Kidney epithelial cell (primary cell): ENCODE results near the gene TGM3. TPM values are rescaled to one million over a fixed set of nuclear protein-coding genes. Genes with fewer than 3 reads are reported as not detected.

Source experiments
- DNase-seq: peaks from one replicate; pipeline ENCODE4 v3.0.0-alpha.2; 2010; ENCODE audit warnings: low read depth
- H3K27me3 ChIP-seq: 2 replicates; pipeline ENCODE4 v1.6.0; 2011; ENCODE audit warnings: low read length; ENCODE audit not compliant: control insufficient read depth, insufficient read depth
- H3K36me3 ChIP-seq: 2 replicates; pipeline ENCODE4 v1.5.1; 2011; ENCODE audit warnings: low read length; ENCODE audit not compliant: control insufficient read depth, insufficient read depth
- H3K4me3 ChIP-seq: 2 replicates; pipeline ENCODE4 v1.5.1; 2011; ENCODE audit warnings: low read depth, mild to moderate bottlenecking, control low read depth, low read length
- CTCF ChIP-seq: IDR thresholded peaks from 2 replicates; pipeline ENCODE4 v1.5.1; 2011; ENCODE audit warnings: mild to moderate bottlenecking, moderate library complexity, low read length, control low read depth, inconsistent platforms; ENCODE audit not compliant: insufficient read depth, poor library complexity, severe bottlenecking
- total RNA-seq: library from RNA; depleted of rRNA; stranded (reverse); fragments of >200 nt; gene quantifications from 2 replicates; pipeline ENCODE4 v1.2.3, GENCODE V29; 2015

Gene TGM3
- total RNA-seq, 1 donor from 2014 or later, result not detected

- Histone ChIP-seq H3K36me3 (no peaks in the 10 kb centered on the region), H3K27me3 (no peaks in the 10 kb centered on the region), H3K4me3 (no peak overlapping the region)
- TF ChIP-seq CTCF, result no peak
- DNase-seq, result no peak
These were observed 17.5 kb downstream of the TGM3 start for GRCh38 chr20:2313316-2313715.

GRCh38 chr20:2314759-2315439 lies 19.1 kb downstream of the TGM3 start:
- Histone ChIP-seq H3K27me3 (no peaks in the 10 kb centered on the region), H3K36me3 (no peaks in the 10 kb centered on the region), H3K4me3 (no peak overlapping the region)
- no peak for DNase-seq
- no peak for TF ChIP-seq CTCF

- Histone ChIP-seq H3K4me3 (no peak overlapping the region), H3K27me3 (no peaks in the 10 kb centered on the region), H3K36me3 (no peaks in the 10 kb centered on the region)
- DNase-seq, result no peak
- no peak for TF ChIP-seq CTCF
These were observed 19.6 kb downstream of the TGM3 start for GRCh38 chr20:2315440-2315778.

GRCh38 chr20:2316847-2317495 lies 21.2 kb downstream of the TGM3 start:
- H3K4me3 ChIP-seq, result no peak overlapping the region
- no peaks in the 10 kb centered on the region for H3K27me3 ChIP-seq
- no peaks in the 10 kb centered on the region for H3K36me3 ChIP-seq

GRCh38 chr20:2320813-2321658 lies 25.2 kb downstream of the TGM3 start:
- Histone ChIP-seq H3K27me3 (no peaks in the 10 kb centered on the region), H3K4me3 (no peak overlapping the region), H3K36me3 (no peaks in the 10 kb centered on the region)
- TF ChIP-seq CTCF, result no peak
- no peak for DNase-seq

More at GRCh38 chr20:2316847-2317495, 21.2 kb downstream of the TGM3 start:
- DNase-seq, result no peak
- no peak for TF ChIP-seq CTCF
